A549 (cell line): ENCODE measurements around the gene COL3A1. TPM values are rescaled to one million over a fixed set of nuclear protein-coding genes. Genes with fewer than 3 reads are reported as not detected.

Source experiments
- ATAC-seq, 2 experiments: fragments of 200-7000 bp in 1 of 2; fragments of >200 bp in 1 of 2; cut with Nextera tagmentation in 1 of 2; cut with Tn5 transposase in 1 of 2; 3 replicates each; pipeline versions ENCODE4 v1.8.0 to v1.9.1; 2018 to 2020; ENCODE audit warnings: mild to moderate bottlenecking in 1 of 2, moderate library complexity in 1 of 2
- CTCF ChIA-PET: fragments of 300-600 bp; sonication (Branson Sonifier 250); formaldehyde crosslinking; extraction: SDS; loops from one replicate; lab custom pipeline; 2021; ENCODE audit warnings: antibody characterized with exemption, inconsistent platforms; lab: Yijun Ruan, JAX
- POLR2A ChIA-PET: fragments of 350-600 bp; formaldehyde crosslinking; extraction: SDS; loops from one replicate; lab custom pipeline; 2021; ENCODE audit warnings: antibody characterized with exemption, inconsistent platforms; lab: Yijun Ruan, JAX
- DNase-seq, 2 experiments: peaks; one replicate each; pipeline versions ENCODE4 v3.0.0 to v3.0.0-alpha.2; 2011 to 2016; ENCODE audit warnings: low read depth in 1 of 2, low spot score in 1 of 2
- FAIRE-seq: peaks from 2 replicates; lab custom pipeline; 2011; peaks lifted over from hg19 to GRCh38; lab: Jason Lieb, UNC
- H3K27ac ChIP-seq, 2 experiments: fragments of >200 bp; sonication (Bioruptor Twin); formaldehyde crosslinking; 3 replicates each; pipeline ENCODE4 v1.5.1; 2016 to 2017
- H3K4me1 ChIP-seq: fragments of >200 bp; sonication (Bioruptor Twin); formaldehyde crosslinking; 3 replicates; pipeline ENCODE4 v1.6.1; 2016
- H3K4me2 ChIP-seq: fragments of >200 bp; sonication (Bioruptor Twin); formaldehyde crosslinking; 3 replicates; pipeline ENCODE4 v1.6.1; 2016
- H3K4me3 ChIP-seq: fragments of >200 bp; sonication (Bioruptor Twin); formaldehyde crosslinking; 3 replicates; pipeline ENCODE4 v1.5.1; 2016
- H3K9me3 ChIP-seq: fragments of >200 bp; sonication (Bioruptor Twin); formaldehyde crosslinking; 3 replicates; pipeline ENCODE4 v1.6.1; 2016
- CBX8 ChIP-seq: fragments of 200-600 bp; sonication (generic); IDR thresholded peaks from 2 replicates; pipeline ENCODE4 v1.6.1; 2016
- CEBPB ChIP-seq, 2 experiments: fragments of >200 bp in 1 of 2; sonication (Bioruptor Twin) in 1 of 2; formaldehyde crosslinking in 1 of 2; IDR thresholded peaks; 2 replicates each; pipeline ENCODE4 v1.6.1; 2012 to 2016
- EHF ChIP-seq: fragments of 250-450 bp; sonication (Bioruptor Pico); IDR thresholded peaks from 2 replicates; pipeline ENCODE4 v1.5.0; 2020; ENCODE audit warnings: mild to moderate bottlenecking
- EHMT2 ChIP-seq: fragments of 200-600 bp; sonication (generic); IDR thresholded peaks from 2 replicates; pipeline ENCODE4 v1.6.1; 2016; ENCODE audit warnings: antibody characterized with exemption, low read depth, mild to moderate bottlenecking, moderate library complexity
- FOSB ChIP-seq: fragments of 250-450 bp; sonication (Bioruptor Pico); IDR thresholded peaks from 2 replicates; pipeline ENCODE4 v1.5.0; 2020; ENCODE audit warnings: mild to moderate bottlenecking, moderate library complexity
- FOSL2 ChIP-seq, 2 experiments: fragments of 450-650 bp in 1 of 2; fragments of >200 bp in 1 of 2; sonication (Bioruptor Twin) in 1 of 2; formaldehyde crosslinking; IDR thresholded peaks; 2 replicates each; pipeline versions ENCODE4 v1.5.0 to v1.6.1; 2016 to 2020; ENCODE audit warnings: mild to moderate bottlenecking in 1 of 2, moderate library complexity in 1 of 2
- GATA3 ChIP-seq: IDR thresholded peaks from 2 replicates; pipeline ENCODE4 v1.6.1; 2012; ENCODE audit warnings: borderline replicate concordance
- HDAC2 ChIP-seq: fragments of 200-600 bp; sonication (generic); IDR thresholded peaks from 2 replicates; pipeline ENCODE4 v1.6.1; 2016
- HOXA7 ChIP-seq: fragments of 250-450 bp; sonication (Bioruptor Pico); IDR thresholded peaks from 2 replicates; pipeline ENCODE4 v1.5.0; 2020; ENCODE audit warnings: mild to moderate bottlenecking, moderate library complexity
- HOXB13 ChIP-seq: fragments of 250-450 bp; sonication (Bioruptor Pico); IDR thresholded peaks from 2 replicates; pipeline ENCODE4 v1.5.0; 2020; ENCODE audit warnings: low read depth, mild to moderate bottlenecking, moderate library complexity
- KDM5A ChIP-seq: fragments of 200-600 bp; sonication (generic); IDR thresholded peaks from 2 replicates; pipeline ENCODE4 v1.6.1; 2016; ENCODE audit warnings: antibody characterized with exemption, mild to moderate bottlenecking
- MAFK ChIP-seq: fragments of 450-650 bp; IDR thresholded peaks from 2 replicates; pipeline ENCODE4 v1.6.1; 2014; ENCODE audit not compliant: partially characterized antibody
- NFE2L2 ChIP-seq: fragments of 150-350 bp; conservative IDR thresholded peaks from 2 replicates; pipeline ENCODE4 v1.6.1; 2014; ENCODE audit warnings: low read length
- NPAS2 ChIP-seq: fragments of 250-450 bp; sonication (Bioruptor Pico); IDR thresholded peaks from 2 replicates; pipeline ENCODE4 v1.8.0; 2022; ENCODE audit warnings: mild to moderate bottlenecking, moderate library complexity, borderline replicate concordance
- PBX3 ChIP-seq: IDR thresholded peaks from 2 replicates; pipeline ENCODE4 v1.6.1; 2012
- POLR2A ChIP-seq: IDR thresholded peaks from 2 replicates; pipeline ENCODE4 v1.6.1; 2012; ENCODE audit warnings: mild to moderate bottlenecking, low read length
- RAD21 ChIP-seq, 2 experiments: fragments of >200 bp in 1 of 2; sonication (Bioruptor Twin) in 1 of 2; formaldehyde crosslinking in 1 of 2; IDR thresholded peaks in 1 of 2; conservative IDR thresholded peaks in 1 of 2; 2 replicates in 1 of 2; 3 replicates in 1 of 2; pipeline ENCODE4 v1.6.1; 2012 to 2018; ENCODE audit warnings: inconsistent platforms in 1 of 2
- SMC3 ChIP-seq: fragments of >200 bp; sonication (Bioruptor Twin); formaldehyde crosslinking; IDR thresholded peaks from 3 replicates; pipeline ENCODE4 v1.6.1; 2018; ENCODE audit warnings: inconsistent platforms
- ZC3H11A ChIP-seq: fragments of 450-650 bp; IDR thresholded peaks from 2 replicates; pipeline ENCODE4 v1.6.1; 2014; ENCODE audit warnings: antibody characterized with exemption, mild to moderate bottlenecking
- ZFP36 ChIP-seq: fragments of 450-650 bp; IDR thresholded peaks from 2 replicates; pipeline ENCODE4 v1.6.1; 2014; ENCODE audit warnings: borderline replicate concordance; ENCODE audit not compliant: partially characterized antibody
- WGBS: methylation state at CpG from one replicate; pipeline ENCODE4 v1.1.6; 2017; ENCODE audit errors: missing lambda C conversion rate; 5-methylcytosine and 5-hydroxymethylcytosine counted together
- polyA plus RNA-seq, 4 experiments: library from polyadenylated mRNA; depleted of rRNA in 3 of 4; stranded (reverse); fragments of >200 nt; fragmentation: RNase III in 1 of 4; extraction: RNeasy Plus Mini Kit Qiagen cat#74134 plus additional on column Dnase treatment in 1 of 4; gene quantifications; 2 replicates in 3 of 4; 3 replicates in 1 of 4; pipeline ENCODE4 v1.2.3, GENCODE V29; 2011 to 2017
- TF ChIP-seq, protein P1 (sequence below): fragments of >200 bp; sonication (Bioruptor Twin); formaldehyde crosslinking; IDR thresholded peaks from 3 replicates; pipeline ENCODE4 v1.5.1; 2016
- TF ChIP-seq, protein P2 (sequence below): fragments of >200 bp; sonication (Bioruptor Twin); formaldehyde crosslinking; IDR thresholded peaks from 3 replicates; pipeline ENCODE4 v1.6.1; 2016

COL3A1 gene
- polyA plus RNA-seq, 2 of the 4 experiments (the other 2 are of a cell fraction): 0.70 to 3.2 TPM

DNA sequence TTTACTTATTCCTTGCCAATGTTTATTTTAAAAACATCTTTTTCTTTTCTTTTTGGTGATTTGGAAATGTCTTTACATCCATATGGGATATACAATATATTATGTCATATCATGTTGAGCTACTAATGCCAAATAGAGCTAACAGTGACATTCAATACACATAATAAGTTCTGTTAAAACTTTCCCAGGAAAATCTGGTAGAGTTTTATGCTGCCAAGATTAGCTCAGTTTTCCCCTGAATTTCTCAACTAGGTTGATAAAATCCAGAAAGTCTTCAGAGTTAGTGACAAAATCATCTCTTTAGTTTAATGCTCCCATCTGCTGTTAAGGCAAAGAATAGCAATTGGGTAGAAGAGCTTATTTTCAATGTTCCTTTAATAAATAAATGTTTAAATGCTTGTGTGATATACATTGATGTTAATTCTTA lies 9.9 kb downstream of the COL3A1 start:
- DNase-seq: peak in 1 of 2 experiments; percentile 36
- Histone ChIP-seq H3K4me2 (no peak overlapping the region), H3K9me3 (no peaks in the 10 kb centered on the region), H3K27ac (no peak overlapping the region), H3K4me3 (no peak overlapping the region), H3K4me1 (peaks cover 14% of the 10 kb centered on the region; the same call in 2 of the 3 replicates)
- FAIRE-seq: peak; percentile 18
- ATAC-seq: peak in 1 of 2 experiments; percentile 51; a peak in 1 of 6 replicates
- POLR2A ChIA-PET: interaction anchor here (1.0 kb wide), 1 partner anchor 691 kb away, joined by 4 read pairs; no protein-coding TSS in a partner anchor
- TF ChIP-seq SMC3 (peak; percentile 64), EHF (no peak), RAD21 (conservative IDR thresholded peaks at IDR 0.05 in 1 of 2, IDR thresholded peaks at IDR 0.05 in 1 of 2) (peak; percentile 57 to 64), NPAS2 (CRISPR knock-in tag) (no peak), GATA3 (no peak)
- TF ChIP-seq, protein P1, sequence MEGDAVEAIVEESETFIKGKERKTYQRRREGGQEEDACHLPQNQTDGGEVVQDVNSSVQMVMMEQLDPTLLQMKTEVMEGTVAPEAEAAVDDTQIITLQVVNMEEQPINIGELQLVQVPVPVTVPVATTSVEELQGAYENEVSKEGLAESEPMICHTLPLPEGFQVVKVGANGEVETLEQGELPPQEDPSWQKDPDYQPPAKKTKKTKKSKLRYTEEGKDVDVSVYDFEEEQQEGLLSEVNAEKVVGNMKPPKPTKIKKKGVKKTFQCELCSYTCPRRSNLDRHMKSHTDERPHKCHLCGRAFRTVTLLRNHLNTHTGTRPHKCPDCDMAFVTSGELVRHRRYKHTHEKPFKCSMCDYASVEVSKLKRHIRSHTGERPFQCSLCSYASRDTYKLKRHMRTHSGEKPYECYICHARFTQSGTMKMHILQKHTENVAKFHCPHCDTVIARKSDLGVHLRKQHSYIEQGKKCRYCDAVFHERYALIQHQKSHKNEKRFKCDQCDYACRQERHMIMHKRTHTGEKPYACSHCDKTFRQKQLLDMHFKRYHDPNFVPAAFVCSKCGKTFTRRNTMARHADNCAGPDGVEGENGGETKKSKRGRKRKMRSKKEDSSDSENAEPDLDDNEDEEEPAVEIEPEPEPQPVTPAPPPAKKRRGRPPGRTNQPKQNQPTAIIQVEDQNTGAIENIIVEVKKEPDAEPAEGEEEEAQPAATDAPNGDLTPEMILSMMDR: peak; percentile 41; the same call in 2 of the 3 replicates
- CTCF ChIA-PET: interaction anchor here (0.6 to 2.3 kb wide), 11 partner anchors 10 to 461 kb away, joined by 3 to 10 read pairs (median 3); no protein-coding TSS in a partner anchor

DNA sequence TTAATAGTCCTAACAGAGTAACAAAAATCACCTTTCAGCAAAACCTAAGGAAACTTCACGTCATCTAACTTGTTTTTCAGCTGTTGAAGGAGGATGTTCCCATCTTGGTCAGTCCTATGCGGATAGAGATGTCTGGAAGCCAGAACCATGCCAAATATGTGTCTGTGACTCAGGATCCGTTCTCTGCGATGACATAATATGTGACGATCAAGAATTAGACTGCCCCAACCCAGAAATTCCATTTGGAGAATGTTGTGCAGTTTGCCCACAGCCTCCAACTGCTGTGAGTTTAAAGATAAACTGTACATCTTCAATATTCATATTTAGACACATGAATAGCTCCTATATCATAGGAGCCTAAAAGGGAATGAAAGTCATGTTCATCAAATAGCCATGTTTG lies 10.5 kb downstream of the COL3A1 start:
- Histone ChIP-seq H3K27ac (0 out of 6 replicates have a peak overlapping the region, but pooled peaks of 1 of the 2 experiments have one; percentile 27), H3K4me1 (peaks cover 8% of the 10 kb centered on the region; the same call in 2 of the 3 replicates), H3K4me3 (no peak overlapping the region), H3K9me3 (no peaks in the 10 kb centered on the region), H3K4me2 (peak overlapping the region; percentile 23; the same call in 1 of the 3 replicates)
- ATAC-seq: peak; percentile 54 to 89; a peak in 5 of 6 replicates
- TF ChIP-seq EHMT2: no peak
- no peak for TF ChIP-seq FOSL2 (IDR thresholded peaks at IDR 0.05)
- TF ChIP-seq FOSL2 (CRISPR knock-in tag; IDR thresholded peaks at IDR 0.05): 0 out of 2 replicates have a peak, but pooled peaks have one; percentile 27
- TF ChIP-seq, protein P2, sequence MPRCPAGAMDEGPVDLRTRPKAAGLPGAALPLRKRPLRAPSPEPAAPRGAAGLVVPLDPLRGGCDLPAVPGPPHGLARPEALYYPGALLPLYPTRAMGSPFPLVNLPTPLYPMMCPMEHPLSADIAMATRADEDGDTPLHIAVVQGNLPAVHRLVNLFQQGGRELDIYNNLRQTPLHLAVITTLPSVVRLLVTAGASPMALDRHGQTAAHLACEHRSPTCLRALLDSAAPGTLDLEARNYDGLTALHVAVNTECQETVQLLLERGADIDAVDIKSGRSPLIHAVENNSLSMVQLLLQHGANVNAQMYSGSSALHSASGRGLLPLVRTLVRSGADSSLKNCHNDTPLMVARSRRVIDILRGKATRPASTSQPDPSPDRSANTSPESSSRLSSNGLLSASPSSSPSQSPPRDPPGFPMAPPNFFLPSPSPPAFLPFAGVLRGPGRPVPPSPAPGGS: no peak
- POLR2A ChIA-PET: interaction anchor here (1.0 kb wide), 1 partner anchor 692 kb away, joined by 4 read pairs; no protein-coding TSS in a partner anchor
- CTCF ChIA-PET: interaction anchor here (0.8 to 2.3 kb wide), 7 partner anchors 11 to 462 kb away, joined by 3 to 10 read pairs (median 4); no protein-coding TSS in a partner anchor
- WGBS: 42% methylated on average over 5 of the region's 5 CpGs
- no peak for FAIRE-seq
- DNase-seq: peak in 1 of 2 experiments; percentile 74

DNA sequence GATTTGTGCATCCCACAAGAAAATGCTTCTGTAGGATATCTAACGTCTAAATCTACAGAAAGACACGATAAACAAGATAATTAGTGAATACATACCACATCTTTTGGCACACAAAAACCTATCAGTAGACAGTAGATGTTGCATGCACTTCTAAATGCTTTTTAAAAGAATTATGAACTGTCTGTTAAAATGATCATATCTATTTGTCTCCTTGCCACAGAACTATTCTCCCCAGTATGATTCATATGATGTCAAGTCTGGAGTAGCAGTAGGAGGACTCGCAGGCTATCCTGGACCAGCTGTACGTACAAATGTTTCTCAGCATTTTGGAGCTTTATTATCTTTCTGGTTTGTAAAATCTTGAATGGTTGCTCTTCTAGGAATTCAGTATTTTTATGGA lies 12.7 kb downstream of the COL3A1 start:
- CTCF ChIA-PET: no interaction called here
- WGBS: 83% methylated on average over 4 of the region's 4 CpGs
- no peak for TF ChIP-seq CBX8
- no peak for TF ChIP-seq HOXB13
- TF ChIP-seq NPAS2 (CRISPR knock-in tag): no peak
- no peak for TF ChIP-seq ZC3H11A
- TF ChIP-seq KDM5A: no peak
- TF ChIP-seq POLR2A: no peak
- POLR2A ChIA-PET: no interaction called here
- H3K4me2 ChIP-seq: no peak overlapping the region
- H3K9me3 ChIP-seq: no peaks in the 10 kb centered on the region
- peaks cover 6% of the 10 kb centered on the region; the same call in 1 of the 3 replicates for H3K4me1 ChIP-seq
- DNase-seq (no peak), ATAC-seq (no peak), FAIRE-seq (no peak)
- H3K27ac ChIP-seq: no peak overlapping the region
- no peak overlapping the region for H3K4me3 ChIP-seq

- no peak for TF ChIP-seq POLR2A
- TF ChIP-seq CEBPB (IDR thresholded peaks at IDR 0.05): no peak
- TF ChIP-seq KDM5A: no peak
- no peak for TF ChIP-seq HDAC2
- TF ChIP-seq EHF: no peak
- TF ChIP-seq PBX3: no peak
- no peak for TF ChIP-seq ZFP36
- no peak for TF ChIP-seq HOXB13
- TF ChIP-seq NFE2L2: no peak
- TF ChIP-seq MAFK: no peak
- no peak for TF ChIP-seq FOSB (CRISPR knock-in tag)
- TF ChIP-seq HOXA7 (CRISPR knock-in tag): no peak
- TF ChIP-seq NPAS2 (CRISPR knock-in tag): no peak
- POLR2A ChIA-PET: no interaction called here
- no peak for ATAC-seq
- 75% methylated on average over 1 of the region's 1 CpG for WGBS
- Histone ChIP-seq H3K4me2 (no peak overlapping the region), H3K27ac (no peak overlapping the region), H3K4me3 (no peak overlapping the region), H3K4me1 (no peaks in the 10 kb centered on the region), H3K9me3 (no peaks in the 10 kb centered on the region)
- CTCF ChIA-PET: no interaction called here
- FAIRE-seq: no peak
- no peak for DNase-seq
Measured at GRCh38 chr2:188993247-188993646, 19.1 kb downstream of the COL3A1 start.
